Testis (tissue), 2 donors: ENCODE data around the gene TEX13A.

Experiments used
- CTCF ChIP-seq, 3 experiments: fragments of 450-650 bp in 2 of 3; fragments of 200-600 bp in 1 of 3; sonication (generic) in 1 of 3; IDR thresholded peaks; one replicate each; pipeline ENCODE4 v1.5.1; 2016 to 2019; ENCODE audit warnings: antibody characterized with exemption in 3 of 3, mild to moderate bottlenecking in 2 of 3, moderate library complexity in 1 of 3
- POLR2A ChIP-seq: fragments of 450-650 bp; IDR thresholded peaks from one replicate; pipeline ENCODE4 v1.6.1; 2017; ENCODE audit warnings: antibody characterized with exemption, mild to moderate bottlenecking, moderate library complexity

DNA sequence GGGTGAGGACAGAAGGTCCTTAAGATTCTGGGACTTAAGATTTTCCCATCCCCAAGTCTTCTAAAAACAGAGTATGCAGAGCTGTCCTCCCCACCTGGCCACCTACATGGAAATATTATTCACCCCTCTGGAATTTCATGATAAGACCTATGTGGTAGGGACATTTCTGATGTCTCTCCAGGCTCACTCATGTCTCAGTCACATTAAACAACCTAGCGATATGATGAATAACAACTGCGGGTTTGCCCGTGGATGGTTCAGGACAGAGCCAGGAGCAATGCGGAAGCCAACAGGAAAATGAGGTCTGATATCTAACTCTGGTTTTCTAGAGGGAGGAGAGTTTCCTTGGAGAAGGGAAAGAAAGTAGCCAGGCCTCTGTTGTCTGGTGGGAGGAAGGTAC is 47.4 kb downstream of the TEX13A start:
- TF ChIP-seq CTCF (IDR thresholded peaks at IDR 0.05) (no peak), POLR2A (no peak)
